Fibroblast of pulmonary artery (primary cell): ENCODE data around the gene LRRC19.
A peak's percentile ranks its signal among the peaks of the same experiment; 100 is the strongest.

Experiments
- DNase-seq: peaks from one replicate; pipeline ENCODE4 v3.0.0-alpha.2; 2010; ENCODE audit warnings: low read depth
- H3K4me3 ChIP-seq: replicated peaks from 2 replicates; pipeline ENCODE4 v1.5.1; 2011; ENCODE audit warnings: low read depth, mild to moderate bottlenecking, control low read depth, low read length, moderate library complexity
- TF ChIP-seq, protein P1 (sequence below): IDR thresholded peaks from 2 replicates; pipeline ENCODE4 v1.5.1; 2011; ENCODE audit warnings: mild to moderate bottlenecking, control low read depth, low read length, inconsistent platforms; ENCODE audit errors: missing control alignments

The LRRC19 gene

DNA sequence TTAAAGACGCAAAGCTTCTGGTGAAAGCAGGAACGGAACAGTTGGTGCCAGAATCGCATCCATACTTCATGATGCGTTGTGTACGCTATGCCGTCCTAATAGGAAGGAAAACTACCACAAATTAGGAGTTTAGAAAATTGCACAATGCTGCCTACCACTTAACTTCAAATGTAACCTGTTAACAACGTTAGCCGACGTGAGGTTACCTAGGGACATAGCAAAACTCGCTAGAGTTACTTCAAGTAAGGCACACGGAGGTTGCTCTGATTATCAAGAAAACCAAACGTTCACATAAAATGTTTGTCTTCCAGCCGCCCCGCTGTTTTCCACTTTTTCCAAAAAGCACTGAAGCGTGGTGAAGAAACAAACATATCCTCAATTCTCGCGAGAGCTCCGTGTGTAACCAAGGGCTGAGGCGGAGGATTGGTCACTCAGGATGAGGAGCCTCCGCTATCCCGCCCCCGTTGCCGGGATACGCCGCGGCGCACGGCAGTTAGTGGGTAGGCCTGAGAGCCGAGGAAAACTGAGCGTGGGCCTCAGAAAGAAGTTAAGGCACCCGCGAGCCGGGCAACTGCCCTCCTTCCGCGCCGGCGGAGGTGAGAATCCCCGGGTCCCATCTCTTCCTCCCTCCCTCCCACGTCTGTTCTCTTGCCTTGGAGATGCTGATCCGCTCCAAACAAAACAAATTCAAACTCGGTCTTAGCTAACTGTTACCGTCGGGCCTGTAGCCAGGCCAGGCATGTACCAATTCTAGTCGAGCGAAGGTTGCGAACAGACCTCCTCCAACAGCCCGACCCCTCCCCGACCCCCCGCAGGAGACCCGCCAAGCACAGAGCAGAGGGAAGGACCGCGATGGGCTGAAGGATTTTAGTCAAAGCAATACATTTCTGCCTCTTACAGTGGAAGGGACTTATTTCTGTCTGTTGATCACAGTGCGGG, 49.3 kb downstream of the LRRC19 start, which contains the start of gene IFT74:
IFT74 (plus strand) TSS at position 492 of the 939 bp plus-strand sequence. CDS start 5,556 bp downstream, outside the sequence.
- TF ChIP-seq, protein P1, sequence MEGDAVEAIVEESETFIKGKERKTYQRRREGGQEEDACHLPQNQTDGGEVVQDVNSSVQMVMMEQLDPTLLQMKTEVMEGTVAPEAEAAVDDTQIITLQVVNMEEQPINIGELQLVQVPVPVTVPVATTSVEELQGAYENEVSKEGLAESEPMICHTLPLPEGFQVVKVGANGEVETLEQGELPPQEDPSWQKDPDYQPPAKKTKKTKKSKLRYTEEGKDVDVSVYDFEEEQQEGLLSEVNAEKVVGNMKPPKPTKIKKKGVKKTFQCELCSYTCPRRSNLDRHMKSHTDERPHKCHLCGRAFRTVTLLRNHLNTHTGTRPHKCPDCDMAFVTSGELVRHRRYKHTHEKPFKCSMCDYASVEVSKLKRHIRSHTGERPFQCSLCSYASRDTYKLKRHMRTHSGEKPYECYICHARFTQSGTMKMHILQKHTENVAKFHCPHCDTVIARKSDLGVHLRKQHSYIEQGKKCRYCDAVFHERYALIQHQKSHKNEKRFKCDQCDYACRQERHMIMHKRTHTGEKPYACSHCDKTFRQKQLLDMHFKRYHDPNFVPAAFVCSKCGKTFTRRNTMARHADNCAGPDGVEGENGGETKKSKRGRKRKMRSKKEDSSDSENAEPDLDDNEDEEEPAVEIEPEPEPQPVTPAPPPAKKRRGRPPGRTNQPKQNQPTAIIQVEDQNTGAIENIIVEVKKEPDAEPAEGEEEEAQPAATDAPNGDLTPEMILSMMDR, result no peak
- peak within 1 kb of the TSS; percentile 79 for H3K4me3 ChIP-seq
- peak; percentile 99 for DNase-seq

DNA sequence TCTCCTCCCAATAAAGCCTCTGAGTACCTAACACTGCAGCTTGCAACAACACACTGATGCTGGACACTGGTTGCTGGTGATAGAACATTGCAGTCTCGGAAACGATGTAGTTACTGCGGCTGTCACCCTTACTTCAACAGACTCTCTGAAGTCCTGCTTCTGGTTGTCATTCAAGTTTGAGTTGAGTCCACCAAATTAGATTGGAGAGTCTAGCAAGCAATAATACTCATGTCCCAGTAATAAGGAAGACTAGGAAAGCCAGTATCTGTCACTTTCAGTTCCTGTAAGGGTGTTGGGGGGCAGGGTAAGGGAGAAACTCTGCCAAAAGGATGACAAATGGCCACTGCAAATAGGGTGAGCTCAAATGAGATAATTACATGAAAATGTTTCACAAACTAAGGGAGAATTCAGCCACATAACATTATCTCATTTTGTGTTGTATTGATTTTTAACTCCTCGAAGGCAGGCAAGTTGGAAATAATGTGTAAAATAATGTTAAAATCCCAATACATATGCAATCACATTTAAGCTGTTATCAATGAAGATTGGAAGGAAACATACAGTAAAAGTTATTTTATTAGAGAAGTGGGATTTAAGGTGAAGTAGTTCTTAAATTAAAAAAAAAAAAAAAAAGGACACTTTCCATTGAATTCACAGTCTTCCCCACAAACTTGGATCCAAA, 50.1 kb downstream of the LRRC19 start:
- H3K4me3 ChIP-seq, result peak overlapping the region; percentile 79
- no peak for DNase-seq
- TF ChIP-seq, protein P1, result no peak

- DNase-seq, result peak; percentile 18
- H3K4me3 ChIP-seq, result no peak overlapping the region
- TF ChIP-seq, protein P1, result no peak
Measured at GRCh38 chr9:26954050-26954508, 51.4 kb downstream of the LRRC19 start.

GRCh38 chr9:26951794-26952193, 53.7 kb downstream of the LRRC19 start:
- H3K4me3 ChIP-seq, result no peak overlapping the region
- no peak for DNase-seq
- TF ChIP-seq, protein P1, result no peak

DNA sequence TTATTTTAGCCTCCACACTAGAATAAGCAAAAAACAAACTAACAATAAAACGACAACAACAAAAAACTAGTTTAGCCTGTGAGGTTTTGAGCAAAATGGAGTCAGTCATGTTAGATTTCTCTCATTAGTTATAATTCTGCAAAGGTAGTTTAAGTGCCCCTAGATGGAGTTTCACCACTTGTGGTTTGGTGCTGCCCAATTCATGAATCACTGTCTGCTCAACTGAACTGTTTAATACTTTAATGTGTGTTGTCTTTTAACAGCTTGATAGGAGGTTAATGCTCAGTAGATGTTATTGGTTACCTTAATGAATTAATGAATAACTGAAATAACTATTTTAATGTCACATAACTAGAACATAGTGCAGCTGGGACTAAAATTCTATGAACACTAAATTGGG, 55.0 kb downstream of the LRRC19 start:
- TF ChIP-seq, protein P1, result no peak
- no peak for DNase-seq
- no peak overlapping the region for H3K4me3 ChIP-seq

DNA sequence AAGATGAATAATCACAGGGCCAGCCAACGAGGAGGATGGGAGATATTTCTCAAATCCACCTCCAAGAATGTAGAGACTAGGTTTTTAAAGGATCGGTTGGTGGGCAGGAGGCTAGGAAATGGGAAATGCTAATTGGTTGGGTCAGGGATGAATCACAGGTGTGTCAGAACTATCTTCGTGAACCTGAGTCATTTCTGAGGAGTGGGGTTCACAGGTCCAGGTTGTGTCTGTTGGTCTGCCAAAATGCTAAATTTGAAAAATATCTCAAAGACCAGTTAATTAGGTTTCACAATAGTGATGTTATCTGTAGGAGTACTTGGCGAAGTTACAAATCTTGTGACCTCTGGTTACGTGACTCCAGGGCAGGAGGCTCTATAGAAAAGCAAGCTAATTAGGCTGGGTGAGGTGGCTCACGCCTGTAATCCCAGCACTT, 55.8 kb downstream of the LRRC19 start:
- no peak overlapping the region for H3K4me3 ChIP-seq
- TF ChIP-seq, protein P1, result no peak
- no peak for DNase-seq
